DMS 273 treated with DMSO at 0.1 percent for 48 hours (cell line): ENCODE results near the gene NHS.
A peak's percentile ranks its signal among the peaks of the same experiment; 100 is the strongest.

Experiments
- DNase-seq: peaks from one replicate; lab custom pipeline; 2025; lab: John Stamatoyannopoulos, UW

NHS gene

GRCh38 chrX:17448188-17448587 is 73.2 kb downstream of the NHS start:
- DNase-seq: no peak

- DNase-seq: no peak
Observed at GRCh38 chrX:17449866-17450265, 74.9 kb downstream of the NHS start.

GRCh38 chrX:17453788-17454187 is 78.8 kb downstream of the NHS start:
- DNase-seq: no peak

GRCh38 chrX:17456526-17456925 is 81.5 kb downstream of the NHS start:
- peak; percentile 11 for DNase-seq

GRCh38 chrX:17459008-17459611 is 84.1 kb downstream of the NHS start:
- peak; percentile 22 for DNase-seq

- no peak for DNase-seq
Observed at GRCh38 chrX:17459661-17460060, 84.7 kb downstream of the NHS start.

- no peak for DNase-seq
Observed at GRCh38 chrX:17462881-17463280, 87.9 kb downstream of the NHS start.

GRCh38 chrX:17464194-17464593 is 89.2 kb downstream of the NHS start:
- no peak for DNase-seq

- DNase-seq: no peak
Observed at GRCh38 chrX:17465201-17465600, 90.2 kb downstream of the NHS start.

GRCh38 chrX:17465802-17466201 is 90.8 kb downstream of the NHS start:
- DNase-seq: no peak

- no peak for DNase-seq
Observed at GRCh38 chrX:17470136-17470535, 95.1 kb downstream of the NHS start.

GRCh38 chrX:17471121-17471520 is 96.1 kb downstream of the NHS start:
- DNase-seq: no peak

- DNase-seq: no peak
Observed at GRCh38 chrX:17471861-17472260, 96.9 kb downstream of the NHS start.

GRCh38 chrX:17472424-17472823 is 97.4 kb downstream of the NHS start:
- DNase-seq: no peak

- DNase-seq: no peak
Observed at GRCh38 chrX:17473021-17473420, 98.0 kb downstream of the NHS start.

GRCh38 chrX:17474892-17475291 is 99.9 kb downstream of the NHS start:
- no peak for DNase-seq

- no peak for DNase-seq
Observed at GRCh38 chrX:17475449-17476217, 100.6 kb downstream of the NHS start.

- DNase-seq: no peak
Observed at GRCh38 chrX:17476411-17476810, 101.4 kb downstream of the NHS start.

- DNase-seq: no peak
Observed at GRCh38 chrX:17481086-17481485, 106.1 kb downstream of the NHS start.

- no peak for DNase-seq
Observed at GRCh38 chrX:17484592-17484991, 109.6 kb downstream of the NHS start.

GRCh38 chrX:17485391-17485790 is 110.4 kb downstream of the NHS start:
- no peak for DNase-seq

GRCh38 chrX:17488036-17488435 is 113.0 kb downstream of the NHS start:
- DNase-seq: no peak

- no peak for DNase-seq
Observed at GRCh38 chrX:17494216-17494615, 119.2 kb downstream of the NHS start.

- DNase-seq: no peak
Observed at GRCh38 chrX:17495052-17495451, 120.1 kb downstream of the NHS start.
